HG03558 (cell line): ENCODE measurements around the gene ANAPC15.
A peak's percentile ranks its signal among the peaks of the same experiment; 100 is the strongest.

Experiments used
- ATAC-seq: cut with Tn5 transposase; IDR thresholded peaks from one replicate; pipeline ENCODE4 v1.9.1; 2021; ENCODE audit warnings: moderate number of reproducible peaks; ENCODE audit not compliant: unreplicated experiment; ENCODE audit errors: extremely low read depth

Gene ANAPC15

GRCh38 chr11:72127923-72128322 lies 15.4 kb upstream of the ANAPC15 start:
- ATAC-seq = no peak

- no peak for ATAC-seq
These were observed 13.5 kb upstream of the ANAPC15 start for GRCh38 chr11:72125956-72126355.

- ATAC-seq = no peak
These were observed 11.6 kb upstream of the ANAPC15 start for GRCh38 chr11:72124046-72124445.

GRCh38 chr11:72123117-72123653 lies 10.7 kb upstream of the ANAPC15 start:
- ATAC-seq = no peak

GRCh38 chr11:72122607-72123006 lies 10.1 kb upstream of the ANAPC15 start:
- no peak for ATAC-seq

GRCh38 chr11:72120930-72121329 lies 8.4 kb upstream of the ANAPC15 start:
- no peak for ATAC-seq

- ATAC-seq = no peak
These were observed 6.7 kb upstream of the ANAPC15 start for GRCh38 chr11:72119198-72119597.

- no peak for ATAC-seq
These were observed 3.7 kb upstream of the ANAPC15 start for GRCh38 chr11:72116019-72116755.

GRCh38 chr11:72114570-72114969 lies 2.1 kb upstream of the ANAPC15 start:
- no peak for ATAC-seq

GRCh38 chr11:72112978-72113808 lies 698 bp upstream of the ANAPC15 start:
- no peak for ATAC-seq

- no peak for ATAC-seq
These were observed 974 bp downstream of the ANAPC15 start for GRCh38 chr11:72111300-72112142.

GRCh38 chr11:72105888-72106287 lies 6.6 kb downstream of the ANAPC15 start, which contains the start of gene TOMT:
Gene TOMT (plus strand): TSS chr11:72105924. CDS start chr11:72105952, 28 bp downstream.
- no peak for ATAC-seq

- no peak for ATAC-seq
These were observed 8.7 kb downstream of the ANAPC15 start for GRCh38 chr11:72103754-72104167.

GRCh38 chr11:72102946-72103753 lies 9.3 kb downstream of the ANAPC15 start, which contains the start of gene LAMTOR1:
Gene LAMTOR1 (minus strand): TSS chr11:72103297. CDS start chr11:72103224, 73 bp downstream.
- peak; percentile 75 for ATAC-seq

GRCh38 chr11:72102631-72102945 lies 9.9 kb downstream of the ANAPC15 start:
- peak; percentile 8 for ATAC-seq

- no peak for ATAC-seq
These were observed 10.3 kb downstream of the ANAPC15 start for GRCh38 chr11:72102162-72102561.

- no peak for ATAC-seq
These were observed 12.0 kb downstream of the ANAPC15 start for GRCh38 chr11:72100462-72100861.

- no peak for ATAC-seq
These were observed 12.5 kb downstream of the ANAPC15 start for GRCh38 chr11:72100009-72100408.

GRCh38 chr11:72098741-72099140 lies 13.8 kb downstream of the ANAPC15 start:
- no peak for ATAC-seq
